ENCODE results near the gene TTC27. TPM values are rescaled to one million over a fixed set of nuclear protein-coding genes. Genes with fewer than 3 reads are reported as not detected.
A peak's percentile ranks its signal among the peaks of the same experiment; 100 is the strongest.
"Not testable (repeated sequence)": the region's sequence is repeated elsewhere in the genome, so short reads cannot be mapped to it uniquely, and the experiment has no call there.

Gene TTC27
- total RNA-seq, 1 experiment from 2014 or later, result 63.7 TPM

- DNase-seq (ENCODE audit: low read depth), result no peak
Observed at GRCh38 chr2:32851777-32852439, 224.1 kb downstream of the TTC27 start.

GRCh38 chr2:32852856-32853255, 225.0 kb downstream of the TTC27 start:
- DNase-seq (ENCODE audit: low read depth), result no peak

- no peak for DNase-seq (ENCODE audit: low read depth)
Observed at GRCh38 chr2:32856891-32857290, 229.0 kb downstream of the TTC27 start.

GRCh38 chr2:32858713-32859112, 230.9 kb downstream of the TTC27 start:
- DNase-seq (ENCODE audit: low read depth), result no peak

- no peak for DNase-seq (ENCODE audit: low read depth)
Observed at GRCh38 chr2:32860385-32860784, 232.5 kb downstream of the TTC27 start.

- DNase-seq (ENCODE audit: low read depth), result no peak
Observed at GRCh38 chr2:32862269-32863055, 234.6 kb downstream of the TTC27 start.

GRCh38 chr2:32863326-32863725, 235.5 kb downstream of the TTC27 start:
- no peak for DNase-seq (ENCODE audit: low read depth)

GRCh38 chr2:32863803-32864202, 236.0 kb downstream of the TTC27 start:
- peak; percentile 13 for DNase-seq (ENCODE audit: low read depth)

- DNase-seq (ENCODE audit: low read depth), result peak; percentile 26
Observed at GRCh38 chr2:32864334-32865111, 236.7 kb downstream of the TTC27 start.

- peak; percentile 80 for DNase-seq (ENCODE audit: low read depth)
Observed at GRCh38 chr2:32865399-32866068, 237.7 kb downstream of the TTC27 start.

- not testable (repeated sequence) for DNase-seq (ENCODE audit: low read depth)
Observed at GRCh38 chr2:32866462-32866861, 238.6 kb downstream of the TTC27 start.

Measured in Daoy (cell line).